Suprapubic skin (tissue), 4 donors: Measurements from ENCODE around the gene SWI5. TPM values are rescaled to one million over a fixed set of nuclear protein-coding genes. Genes with fewer than 3 reads are reported as not detected.
A peak's percentile ranks its signal among the peaks of the same experiment; 100 is the strongest.

Experiments
- DNase-seq, 2 donors: peaks; one replicate each; pipeline ENCODE4 v3.0.0-alpha.2; 2019; ENCODE audit warnings: low spot score in 2 of 2
- H3K27ac ChIP-seq: fragments of 200-600 bp; sonication (generic); one replicate; pipeline ENCODE4 v1.5.1; 2019
- H3K27me3 ChIP-seq: fragments of 200-600 bp; sonication (generic); one replicate; pipeline ENCODE4 v1.5.1; 2019
- H3K36me3 ChIP-seq: fragments of 200-600 bp; sonication (generic); one replicate; pipeline ENCODE4 v1.5.1; 2019
- H3K4me1 ChIP-seq: fragments of 200-600 bp; sonication (generic); one replicate; pipeline ENCODE4 v1.5.1; 2019
- H3K4me3 ChIP-seq: fragments of 200-600 bp; sonication (generic); one replicate; pipeline ENCODE4 v1.5.1; 2019; ENCODE audit warnings: mild to moderate bottlenecking
- H3K9me3 ChIP-seq: fragments of 200-600 bp; sonication (generic); one replicate; pipeline ENCODE4 v1.5.1; 2019
- CTCF ChIP-seq, 2 donors: fragments of 200-600 bp in 1 of 2; fragments of 450-650 bp in 1 of 2; sonication (generic) in 1 of 2; IDR thresholded peaks; one replicate each; pipeline ENCODE4 v1.5.1; 2016 to 2019; ENCODE audit warnings: antibody characterized with exemption in 2 of 2, mild to moderate bottlenecking in 1 of 2, moderate library complexity in 1 of 2
- EP300 ChIP-seq: sonication (generic); formaldehyde crosslinking; IDR thresholded peaks from one replicate; pipeline ENCODE4 v1.6.1; 2017; ENCODE audit warnings: antibody characterized with exemption
- POLR2A ChIP-seq, 2 donors: fragments of 450-650 bp; IDR thresholded peaks; one replicate each; pipeline ENCODE4 v1.6.1; 2017; ENCODE audit warnings: antibody characterized with exemption in 2 of 2, mild to moderate bottlenecking in 2 of 2, moderate library complexity in 2 of 2
- POLR2AphosphoS5 ChIP-seq, 3 donors: sonication (generic); formaldehyde crosslinking; IDR thresholded peaks; one replicate each; pipeline ENCODE4 v1.6.1; 2017; ENCODE audit warnings: antibody characterized with exemption in 3 of 3
- WGBS: methylation state at CpG from one replicate; pipeline ENCODE4 v1.1.5; 2018; 5-methylcytosine and 5-hydroxymethylcytosine counted together
- total RNA-seq, 4 donors: library from RNA; depleted of rRNA; stranded (reverse); fragments of >200 nt; gene quantifications; one replicate each; pipeline ENCODE4 v1.1.0, GENCODE V29; 2016

SWI5 gene
- total RNA-seq, 4 donors from 2014 or later, result 21.1 to 35.3 (median 22.2) TPM

GRCh38 chr9:128262687-128263086 lies 13.4 kb upstream of the SWI5 start:
- DNase-seq, result no peak
- 66% methylated on average over 4 of the region's 4 CpGs for WGBS
- H3K27me3 ChIP-seq, result no peaks in the 10 kb centered on the region
- H3K36me3 ChIP-seq, result peaks cover 95% of the 10 kb centered on the region
- no peaks in the 10 kb centered on the region for H3K9me3 ChIP-seq
- H3K27ac ChIP-seq, result no peak overlapping the region
- H3K4me1 ChIP-seq, result no peaks in the 10 kb centered on the region
- no peak overlapping the region for H3K4me3 ChIP-seq
- TF ChIP-seq POLR2AphosphoS5 (IDR thresholded peaks at IDR 0.05) (no peak), POLR2A (IDR thresholded peaks at IDR 0.05) (no peak), CTCF (IDR thresholded peaks at IDR 0.05) (no peak), EP300 (no peak)

GRCh38 chr9:128265348-128265847 lies 10.7 kb upstream of the SWI5 start:
- Histone ChIP-seq H3K4me3 (no peak overlapping the region), H3K27me3 (no peaks in the 10 kb centered on the region), H3K36me3 (peaks cover 82% of the 10 kb centered on the region), H3K27ac (no peak overlapping the region), H3K4me1 (peaks cover 7% of the 10 kb centered on the region), H3K9me3 (no peaks in the 10 kb centered on the region)
- TF ChIP-seq POLR2A (IDR thresholded peaks at IDR 0.05), result no peak
- TF ChIP-seq POLR2AphosphoS5 (IDR thresholded peaks at IDR 0.05), result no peak
- no peak for DNase-seq
- WGBS, result 97% methylated on average over 3 of the region's 10 CpGs

- DNase-seq, result no peak
- Histone ChIP-seq H3K4me3 (no peak overlapping the region), H3K9me3 (no peaks in the 10 kb centered on the region), H3K4me1 (peaks cover 12% of the 10 kb centered on the region), H3K36me3 (peaks cover 73% of the 10 kb centered on the region), H3K27me3 (no peaks in the 10 kb centered on the region), H3K27ac (no peak overlapping the region)
- 87% methylated on average over 15 of the region's 15 CpGs for WGBS
- TF ChIP-seq CTCF (IDR thresholded peaks at IDR 0.05) (no peak), EP300 (no peak), POLR2AphosphoS5 (IDR thresholded peaks at IDR 0.05) (no peak), POLR2A (IDR thresholded peaks at IDR 0.05) (no peak)
These were observed 9.0 kb upstream of the SWI5 start for GRCh38 chr9:128266868-128267590.

GRCh38 chr9:128271112-128271511 lies 5.0 kb upstream of the SWI5 start:
- Histone ChIP-seq H3K9me3 (no peaks in the 10 kb centered on the region), H3K4me1 (peaks cover 33% of the 10 kb centered on the region), H3K36me3 (peaks cover 47% of the 10 kb centered on the region), H3K27ac (peak overlapping the region; percentile 43), H3K27me3 (no peaks in the 10 kb centered on the region), H3K4me3 (no peak overlapping the region)
- no peak for TF ChIP-seq POLR2A (IDR thresholded peaks at IDR 0.05)
- TF ChIP-seq EP300, result no peak
- no peak for TF ChIP-seq CTCF (IDR thresholded peaks at IDR 0.05)
- no peak for TF ChIP-seq POLR2AphosphoS5 (IDR thresholded peaks at IDR 0.05)
- no peak for DNase-seq
- 52% methylated on average over 3 of the region's 3 CpGs for WGBS

- no peak for TF ChIP-seq CTCF (IDR thresholded peaks at IDR 0.05)
- TF ChIP-seq POLR2A (IDR thresholded peaks at IDR 0.05), result no peak
- H3K27me3 ChIP-seq, result no peaks in the 10 kb centered on the region
- 77% methylated on average over 5 of the region's 5 CpGs for WGBS
- no peaks in the 10 kb centered on the region for H3K9me3 ChIP-seq
- no peak overlapping the region for H3K4me3 ChIP-seq
- peaks cover 43% of the 10 kb centered on the region for H3K36me3 ChIP-seq
- peaks cover 34% of the 10 kb centered on the region for H3K4me1 ChIP-seq
- no peak for DNase-seq
- peak overlapping the region; percentile 43 for H3K27ac ChIP-seq
These were observed 4.6 kb upstream of the SWI5 start for GRCh38 chr9:128271512-128271911.
